GM12873 (cell line): ENCODE results near the gene NCOA6.

Experiments used
- CTCF ChIP-seq: IDR thresholded peaks from 2 replicates; pipeline ENCODE4 v1.5.1; 2012; ENCODE audit warnings: low read depth, mild to moderate bottlenecking, moderate library complexity, low read length, control low read depth; ENCODE audit not compliant: insufficient read depth; ENCODE audit errors: missing control alignments

The NCOA6 gene

GRCh38 chr20:34709831-34710567, 115.5 kb downstream of the NCOA6 start:
- TF ChIP-seq CTCF: no peak

GRCh38 chr20:34709044-34709830, 116.2 kb downstream of the NCOA6 start:
- no peak for TF ChIP-seq CTCF

GRCh38 chr20:34708621-34709043, 116.8 kb downstream of the NCOA6 start:
- peak; percentile 69 for TF ChIP-seq CTCF

- no peak for TF ChIP-seq CTCF
These were observed 118.3 kb downstream of the NCOA6 start for GRCh38 chr20:34706912-34707784.

GRCh38 chr20:34706302-34706875, 119.1 kb downstream of the NCOA6 start:
- TF ChIP-seq CTCF: no peak

GRCh38 chr20:34705397-34706301, 119.8 kb downstream of the NCOA6 start:
- TF ChIP-seq CTCF: peak; percentile 16
